K562 (cell line): Measurements from ENCODE around the gene FAAP24. TPM values are rescaled to one million over a fixed set of nuclear protein-coding genes. Genes with fewer than 3 reads are reported as not detected.

ENCODE experiments used
- ATAC-seq: fragments of 200-7000 bp; cut with Tn5 transposase; 3 replicates; pipeline ENCODE4 v1.9.1; 2020; ENCODE audit warnings: moderate library complexity
- BruUV-seq: library from RNA; stranded (reverse); fragments of 400-500 nt; replicated peaks from 2 replicates; lab custom pipeline; 2021; lab: Mats Ljungman, UMichigan
- CTCF ChIA-PET: fragments of 300-600 bp; formaldehyde crosslinking; extraction: SDS; loops from one replicate; lab custom pipeline; 2021; ENCODE audit warnings: low intra/inter-chr PET ratio; lab: Yijun Ruan, JAX
- POLR2A ChIA-PET: fragments of 300-600, 350-650 bp; sonication (Branson Sonifier 250); formaldehyde crosslinking; extraction: SDS; loops from one replicate; lab custom pipeline; 2021; ENCODE audit warnings: antibody characterized with exemption, inconsistent platforms; lab: Yijun Ruan, JAX
- DNase-seq, 4 experiments: peaks; one replicate each; pipeline versions ENCODE4 v3.0.0 to v3.0.0-alpha.2; 2011 to 2018; ENCODE audit warnings: low spot score in 3 of 4, mixed read lengths in 3 of 4; ENCODE audit errors: extremely low read depth in 1 of 4
- FAIRE-seq: peaks from 2 replicates; lab custom pipeline; 2011; peaks lifted over from hg19 to GRCh38; lab: Jason Lieb, UNC
- H2AFZ ChIP-seq: 2 replicates; pipeline ENCODE4 v1.6.0; 2011; ENCODE audit warnings: low read depth, low read length, control low read depth, inconsistent platforms
- H3K27ac ChIP-seq: fragments of 200-600 bp; 3 replicates; pipeline ENCODE4 v1.8.0; 2011; ENCODE audit warnings: low read depth, mild to moderate bottlenecking, control low read depth, inconsistent platforms, low read length, moderate library complexity, mixed read lengths; ENCODE audit errors: extremely low read depth
- H3K27me3 ChIP-seq, 2 experiments: fragments of 300-600 bp in 1 of 2; 2 replicates in 1 of 2; 3 replicates in 1 of 2; pipeline versions ENCODE4 v1.6.0 to v1.8.0; 2011; ENCODE audit warnings: inconsistent platforms in 2 of 2, low read length in 2 of 2, mild to moderate bottlenecking in 1 of 2, mixed read lengths in 1 of 2, moderate library complexity in 1 of 2; ENCODE audit not compliant: control insufficient read depth in 2 of 2, insufficient read depth in 2 of 2
- H3K36me3 ChIP-seq: fragments of 300-600 bp; 3 replicates; pipeline ENCODE4 v1.8.0; 2011; ENCODE audit warnings: mild to moderate bottlenecking, low read length, inconsistent platforms; ENCODE audit not compliant: control insufficient read depth, insufficient read depth
- H3K4me1 ChIP-seq, 2 experiments: fragments of 200-600 bp in 1 of 2; replicated peaks in 1 of 2; 2 replicates in 1 of 2; 3 replicates in 1 of 2; pipeline versions ENCODE4 v1.5.1 to v1.8.0; 2011; ENCODE audit warnings: inconsistent platforms in 2 of 2, low read length in 2 of 2, mild to moderate bottlenecking in 1 of 2, mixed read lengths in 1 of 2, moderate library complexity in 1 of 2; ENCODE audit not compliant: control insufficient read depth in 2 of 2, insufficient read depth in 2 of 2
- H3K4me2 ChIP-seq: 2 replicates; pipeline ENCODE4 v1.6.1; 2011; ENCODE audit warnings: low read length, control low read depth, inconsistent platforms, mixed read lengths; ENCODE audit not compliant: insufficient read depth
- H3K4me3 ChIP-seq: fragments of 200-600 bp; sonication (generic), shearing (Covaris generic); 2 replicates; pipeline ENCODE4 v1.5.1; 2016; ENCODE audit warnings: control low read depth, inconsistent platforms
- H3K79me2 ChIP-seq: fragments of 200-600 bp; 3 replicates; pipeline ENCODE4 v1.8.0; 2011; ENCODE audit warnings: low read length, inconsistent platforms; ENCODE audit not compliant: control insufficient read depth, insufficient read depth
- H3K9ac ChIP-seq, 2 experiments: 2 replicates each; pipeline versions ENCODE4 v1.6.0 to v1.6.1; 2011; ENCODE audit warnings: low read depth in 2 of 2, low read length in 2 of 2, control low read depth in 1 of 2, inconsistent platforms in 1 of 2, mild to moderate bottlenecking in 1 of 2, mixed read lengths in 1 of 2; ENCODE audit not compliant: insufficient read depth in 1 of 2
- H3K9me1 ChIP-seq: one replicate; pipeline ENCODE4 v1.6.0; 2011; ENCODE audit warnings: inconsistent platforms, mild to moderate bottlenecking, low read length, moderate library complexity; ENCODE audit not compliant: control insufficient read depth, insufficient read depth
- H3K9me3 ChIP-seq: replicated peaks from 2 replicates; pipeline ENCODE4 v1.5.1; 2011; ENCODE audit warnings: low read depth, low read length, inconsistent platforms; ENCODE audit not compliant: control insufficient read depth, insufficient read depth
- H4K20me1 ChIP-seq: replicated peaks from 2 replicates; pipeline ENCODE4 v1.6.1; 2011; ENCODE audit warnings: low read length, inconsistent platforms, mixed read lengths; ENCODE audit not compliant: control insufficient read depth, insufficient read depth
- CTCF ChIP-seq, 3 experiments: IDR thresholded peaks in 2 of 3; conservative IDR thresholded peaks in 1 of 3; 2 replicates each; pipeline ENCODE4 v1.5.1; 2011 to 2012; ENCODE audit warnings: low read length in 3 of 3, mild to moderate bottlenecking in 3 of 3, control low read depth in 2 of 3, improper control_type of control experiment in 1 of 3, inconsistent platforms in 1 of 3, low read depth in 1 of 3, mixed read lengths in 1 of 3, moderate library complexity in 1 of 3; ENCODE audit not compliant: insufficient read depth in 2 of 3
- KLF6 ChIP-seq: fragments of 250-450 bp; sonication (Bioruptor Pico); IDR thresholded peaks from 2 replicates; pipeline ENCODE4 v1.4.0; 2020; ENCODE audit warnings: mild to moderate bottlenecking, moderate library complexity, borderline replicate concordance
- MXI1 ChIP-seq: IDR thresholded peaks from 2 replicates; pipeline ENCODE4 v1.6.1; 2011; ENCODE audit warnings: low read depth, mild to moderate bottlenecking, improper control_type of control experiment, low read length
- WGBS: fragments of 100-300 bp; shearing (Covaris generic); methylation state at CpG from one replicate; pipeline ENCODE4 v1.1.6; 2016; ENCODE audit warnings: low coverage, mixed read lengths; ENCODE audit not compliant: insufficient coverage; ENCODE audit errors: missing lambda C conversion rate; 5-methylcytosine and 5-hydroxymethylcytosine counted together
- in situ Hi-C: fragments of 300-500 bp; cut with MboI; formaldehyde crosslinking; loops from 4 replicates; pipeline ENCODE4 v1.15.0; 2018; ENCODE audit warnings: inconsistent platforms, mixed read lengths
- intact Hi-C: fragments of 100-400 bp; cut with micrococcal nuclease; formaldehyde crosslinking; loops from 2 replicates; pipeline ENCODE4 v1.14.2; 2022
- polyA plus RNA-seq, 8 experiments: library from polyadenylated mRNA; depleted of rRNA in 4 of 8; stranded (reverse) in 5 of 8; unstranded in 3 of 8; fragments of >200 nt; fragmentation: Nextera tagmentation in 2 of 8; fragmentation: Illumina TruSeq in 1 of 8; extraction: Ambion mirVana in 2 of 8; extraction: Trizol in 1 of 8; gene quantifications; 2 replicates each; pipeline versions ENCODE4 v1.2.1 to v1.2.3, GENCODE V29; 2011 to 2014; ENCODE audit warnings: inconsistent platforms in 1 of 8, missing spikeins in 1 of 8
- total RNA-seq, 7 experiments: library from RNA; depleted of rRNA in 6 of 7; stranded (reverse); fragments of >200 nt in 6 of 7; fragmentation: Illumina TruSeq in 2 of 7; extraction: Trizol in 2 of 7; gene quantifications; 2 replicates each; pipeline versions ENCODE4 v1.2.1 to v1.2.3, GENCODE V29; 2011 to 2021; ENCODE audit warnings: low replicate concordance in 1 of 7

The FAAP24 gene
- total and polyA plus RNA-seq, 9 of the 15 experiments (the other 6 are each of a cell fraction or from before 2014, with no cell fraction given), result 4.6 to 21.6 (median 8.2) TPM

- no peak overlapping the region for H3K4me2 ChIP-seq
- no peak overlapping the region for H3K27ac ChIP-seq
- no peak overlapping the region; a peak in 1 of 4 replicates for H3K9ac ChIP-seq
- WGBS, result 61% methylated on average over 8 of the region's 11 CpGs
- no peak overlapping the region for H2AFZ ChIP-seq
- ATAC-seq, result no peak
- H3K27me3 ChIP-seq, result no peaks in the 10 kb centered on the region
- H4K20me1 ChIP-seq, result no peaks in the 10 kb centered on the region; the same call in 1 of the 2 replicates
- TF ChIP-seq KLF6 (CRISPR knock-in tag) (no peak), MXI1 (no peak), CTCF (IDR thresholded peaks at IDR 0.05 in 2 of 3, conservative IDR thresholded peaks at IDR 0.05 in 1 of 3; ENCODE audit: insufficient read depth in 2 of 3, low read depth in 1 of 3, low read length in 3 of 3) (0 out of 6 replicates have a peak, but pooled peaks of 1 of the 3 experiments have one; percentile 27)
- in situ Hi-C loops (no loop called here), intact Hi-C loops (no loop called here)
- no peak for FAIRE-seq
- H3K79me2 ChIP-seq, result no peaks in the 10 kb centered on the region
- no peaks in the 10 kb centered on the region for H3K36me3 ChIP-seq
- DNase-seq, result no peak
- no TSS peak for BruUV-seq
- CTCF ChIA-PET, result no interaction called here
- H3K4me3 ChIP-seq, result no peak overlapping the region
- no peaks in the 10 kb centered on the region for H3K9me1 ChIP-seq
- H3K9me3 ChIP-seq, result 0 out of 2 replicates have a peak, but pooled peaks cover 2% of the 10 kb centered on the region
- POLR2A ChIA-PET, result interaction anchor here (0.6 kb wide), 1 partner anchor 67 kb away, joined by 3 read pairs; no protein-coding TSS in a partner anchor
- no peaks in the 10 kb centered on the region; a peak in 1 of 5 replicates for H3K4me1 ChIP-seq
These were observed 50.6 kb downstream of the FAAP24 start for GRCh38 chr19:33022472-33023116.
